Transverse colon (tissue), 4 donors: ENCODE data around the gene VSIG8.

Experiments
- CTCF ChIP-seq, 5 experiments: fragments of 200-600 bp in 3 of 5; fragments of 450-650 bp in 2 of 5; sonication (generic) in 3 of 5; IDR thresholded peaks; 1 replicate in 2 of 5; 2 replicates in 3 of 5; pipeline ENCODE4 v1.5.1; 2016 to 2017; ENCODE audit warnings: antibody characterized with exemption in 5 of 5, inconsistent platforms in 3 of 5, mild to moderate bottlenecking in 2 of 5, moderate library complexity in 1 of 5
- EP300 ChIP-seq: sonication (generic); formaldehyde crosslinking; IDR thresholded peaks from one replicate; pipeline ENCODE4 v1.6.1; 2017; ENCODE audit warnings: antibody characterized with exemption, low read depth
- POLR2A ChIP-seq: fragments of 450-650 bp; IDR thresholded peaks from one replicate; pipeline ENCODE4 v1.6.1; 2016; ENCODE audit warnings: antibody characterized with exemption, mild to moderate bottlenecking, moderate library complexity
- POLR2AphosphoS5 ChIP-seq, 3 donors: sonication (generic); formaldehyde crosslinking; IDR thresholded peaks; one replicate each; pipeline ENCODE4 v1.6.1; 2016; ENCODE audit warnings: antibody characterized with exemption in 3 of 3

DNA sequence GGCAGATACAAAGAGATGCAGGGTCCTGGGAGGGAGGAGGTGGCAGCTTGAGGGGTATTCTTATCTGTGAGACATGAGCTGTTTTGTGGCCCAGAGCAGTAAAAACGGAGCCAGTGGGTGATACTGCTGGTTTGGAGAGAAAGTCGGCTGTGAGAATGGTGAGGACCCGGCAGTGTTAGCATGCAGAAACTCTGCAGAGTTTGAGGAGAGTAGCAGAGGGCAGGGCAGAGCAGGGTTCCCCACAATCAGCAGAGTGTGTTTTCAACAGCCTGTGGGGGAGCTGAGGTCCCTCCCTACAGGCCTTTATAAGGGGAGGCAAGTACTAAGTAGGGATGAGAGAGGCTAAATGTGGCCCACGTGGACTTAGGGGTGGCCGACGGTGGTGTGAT, 35.4 kb downstream of the VSIG8 start:
- TF ChIP-seq EP300 (no peak), POLR2AphosphoS5 (IDR thresholded peaks at IDR 0.05) (no peak), POLR2A (no peak), CTCF (IDR thresholded peaks at IDR 0.05) (no peak)
